H1 (cell line): Measurements from ENCODE around the gene OGT. TPM values are rescaled to one million over a fixed set of nuclear protein-coding genes. Genes with fewer than 3 reads are reported as not detected.

Experiments used
- BACH1 ChIP-seq: IDR thresholded peaks from 2 replicates; pipeline ENCODE4 v1.6.1; 2012; ENCODE audit warnings: low read length, improper control_type of control experiment
- CREB1 ChIP-seq: IDR thresholded peaks from 2 replicates; pipeline ENCODE4 v1.6.1; 2012; ENCODE audit warnings: inconsistent platforms
- E2F6 ChIP-seq: IDR thresholded peaks from 2 replicates; pipeline ENCODE4 v1.6.1; 2012; ENCODE audit warnings: inconsistent platforms
- RAD21 ChIP-seq, 2 experiments: IDR thresholded peaks in 1 of 2; conservative IDR thresholded peaks in 1 of 2; 2 replicates each; pipeline ENCODE4 v1.6.1; 2011; ENCODE audit warnings: low read depth in 2 of 2, low read length in 2 of 2, improper control_type of control experiment in 1 of 2, inconsistent platforms in 1 of 2, mild to moderate bottlenecking in 1 of 2, moderate library complexity in 1 of 2
- polyA plus RNA-seq, 7 experiments: library from polyadenylated mRNA; depleted of rRNA in 3 of 7; stranded (reverse) in 5 of 7; unstranded in 2 of 7; fragments of >200 nt in 5 of 7; fragments of 200-250 nt in 2 of 7; gene quantifications; 1 replicate in 5 of 7; 2 replicates in 1 of 7; 4 replicates in 1 of 7; pipeline versions ENCODE4 v1.2.1 to v1.2.3, GENCODE V29; 2011 to 2013; ENCODE audit warnings: missing spikeins in 2 of 7, mixed read lengths in 2 of 7
- total RNA-seq: library from RNA; stranded (reverse); fragmentation: NEBNext Ultra II Directional; extraction: Animal tissue kit (Norgen Biotek cat#: 25700); gene quantifications from 2 replicates; pipeline ENCODE4 v1.2.1, GENCODE V29; 2021

OGT gene
- total and polyA plus RNA-seq, 2 of the 8 experiments (the other 6 are each of a cell fraction or from before 2014, with no cell fraction given), result 130 to 169 TPM

DNA sequence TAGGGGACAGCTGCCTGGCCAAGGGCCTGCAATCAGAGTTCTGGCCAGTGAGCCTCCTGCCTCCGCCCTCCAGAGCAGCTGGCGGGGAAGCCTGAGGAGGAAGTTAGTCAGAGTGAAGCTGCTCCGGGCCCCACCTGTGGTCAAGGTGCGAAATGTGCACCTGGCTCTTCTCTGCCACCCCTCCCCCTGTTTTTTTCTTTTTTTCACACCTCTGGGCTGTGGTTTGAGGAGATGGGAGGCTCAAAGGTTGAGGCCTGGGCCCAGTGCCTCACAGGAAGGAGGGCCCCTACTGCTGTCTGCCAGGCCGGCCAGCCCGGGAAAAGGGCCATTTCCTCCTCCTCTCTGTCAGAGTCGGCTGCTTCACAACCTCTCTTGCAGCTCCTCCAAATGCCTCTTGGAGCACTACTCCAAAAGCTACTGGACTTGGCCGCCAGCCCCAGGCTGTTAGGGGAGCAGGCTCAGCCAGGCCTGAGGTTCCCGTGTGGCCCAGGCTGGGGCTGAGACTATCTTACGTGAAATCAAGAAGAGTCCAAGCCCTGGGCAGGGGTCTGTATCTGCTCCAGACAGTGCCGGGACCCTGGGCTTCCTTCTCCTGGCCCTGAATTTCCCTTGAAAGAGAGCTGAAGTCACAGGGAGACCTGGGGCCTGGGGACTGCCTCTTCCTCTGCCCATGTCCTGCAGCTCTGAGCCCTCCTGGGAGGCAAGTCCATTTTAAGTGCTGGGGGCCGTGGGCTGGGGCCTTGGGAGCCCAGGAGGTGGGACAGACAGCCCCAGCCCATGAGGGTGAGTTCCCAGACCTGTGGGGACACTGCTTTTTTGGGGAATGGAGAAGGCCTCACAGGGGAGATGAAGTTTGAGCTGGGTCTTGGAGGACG, 89.9 kb downstream of the OGT start (continued):
- TF ChIP-seq RAD21 (IDR thresholded peaks at IDR 0.05 in 1 of 2, conservative IDR thresholded peaks at IDR 0.05 in 1 of 2; ENCODE audit: low read depth in 2 of 2, low read length in 2 of 2) (peak in 1 of 2 experiments; percentile 12; a peak in 1 of 4 replicates), E2F6 (no peak; the same call in 1 of the 2 replicates), BACH1 (no peak), CREB1 (no peak)
